GM18502 (cell line): ENCODE data around the gene ACSS3.
"Not testable (repeated sequence)": the region's sequence is repeated elsewhere in the genome, so short reads cannot be mapped to it uniquely, and the experiment has no call there.

Experiments
- ATAC-seq: cut with Tn5 transposase; IDR thresholded peaks from one replicate; pipeline ENCODE4 v1.9.1; 2021; ENCODE audit warnings: mild to moderate bottlenecking; ENCODE audit not compliant: unreplicated experiment, poor library complexity

Gene ACSS3

GRCh38 chr12:81092053-81092452 is 14.2 kb downstream of the ACSS3 start:
- no peak for ATAC-seq

- no peak for ATAC-seq
Measured at GRCh38 chr12:81094718-81095360, 17.0 kb downstream of the ACSS3 start.

- no peak for ATAC-seq
Measured at GRCh38 chr12:81095501-81096232, 17.8 kb downstream of the ACSS3 start.

- no peak for ATAC-seq
Measured at GRCh38 chr12:81105687-81106086, 27.8 kb downstream of the ACSS3 start.

- ATAC-seq, result no peak
Measured at GRCh38 chr12:81114226-81114625, 36.3 kb downstream of the ACSS3 start.

GRCh38 chr12:81119069-81119468 is 41.2 kb downstream of the ACSS3 start:
- not testable (repeated sequence) for ATAC-seq

GRCh38 chr12:81120961-81121360 is 43.1 kb downstream of the ACSS3 start:
- no peak for ATAC-seq

- no peak for ATAC-seq
Measured at GRCh38 chr12:81123611-81124010, 45.7 kb downstream of the ACSS3 start.

- no peak for ATAC-seq
Measured at GRCh38 chr12:81125691-81126090, 47.8 kb downstream of the ACSS3 start.

- peak; percentile 100 for ATAC-seq
Measured at GRCh38 chr12:81128930-81129554, 51.2 kb downstream of the ACSS3 start.

GRCh38 chr12:81136519-81136918 is 58.6 kb downstream of the ACSS3 start:
- no peak for ATAC-seq

GRCh38 chr12:81137801-81138200 is 59.9 kb downstream of the ACSS3 start:
- no peak for ATAC-seq

GRCh38 chr12:81141217-81141616 is 63.3 kb downstream of the ACSS3 start:
- ATAC-seq, result no peak

GRCh38 chr12:81143057-81143456 is 65.2 kb downstream of the ACSS3 start:
- no peak for ATAC-seq

- ATAC-seq, result no peak
Measured at GRCh38 chr12:81146228-81147225, 68.6 kb downstream of the ACSS3 start.

- ATAC-seq, result no peak
Measured at GRCh38 chr12:81147292-81147919, 69.5 kb downstream of the ACSS3 start.

- ATAC-seq, result no peak
Measured at GRCh38 chr12:81150382-81150781, 72.5 kb downstream of the ACSS3 start.

GRCh38 chr12:81159856-81160255 is 82.0 kb downstream of the ACSS3 start:
- ATAC-seq, result no peak

GRCh38 chr12:81161680-81162079 is 83.8 kb downstream of the ACSS3 start:
- ATAC-seq, result no peak
